SJCRH30 (cell line): Measurements from ENCODE around the gene ATP9B. TPM values are rescaled to one million over a fixed set of nuclear protein-coding genes. Genes with fewer than 3 reads are reported as not detected.

ENCODE experiments used
- DNase-seq, 2 experiments: peaks; one replicate each; pipeline ENCODE4 v3.0.0-alpha.2; 2015 to 2020
- H3K27ac ChIP-seq: fragments of 250-450 bp; sonication (Bioruptor Pico); 2 replicates; pipeline ENCODE4 v1.5.1; 2020; ENCODE audit warnings: mild to moderate bottlenecking, moderate library complexity
- H3K27me3 ChIP-seq: fragments of 250-450 bp; sonication (Bioruptor Pico); 2 replicates; pipeline ENCODE4 v1.5.1; 2020; ENCODE audit warnings: mild to moderate bottlenecking, moderate library complexity
- H3K36me3 ChIP-seq: fragments of 250-450 bp; sonication (Bioruptor Pico); 2 replicates; pipeline ENCODE4 v1.5.1; 2020; ENCODE audit warnings: mild to moderate bottlenecking, moderate library complexity
- H3K4me1 ChIP-seq: fragments of 250-450 bp; sonication (Bioruptor Pico); 2 replicates; pipeline ENCODE4 v1.5.1; 2020; ENCODE audit warnings: mild to moderate bottlenecking, moderate library complexity
- H3K4me3 ChIP-seq: fragments of 250-450 bp; sonication (Bioruptor Pico); 2 replicates; pipeline ENCODE4 v1.5.1; 2020; ENCODE audit warnings: mild to moderate bottlenecking, moderate library complexity
- H3K9me3 ChIP-seq: fragments of 250-450 bp; sonication (Bioruptor Pico); replicated peaks from 2 replicates; pipeline ENCODE4 v1.5.1; 2020; ENCODE audit warnings: mild to moderate bottlenecking, moderate library complexity
- total RNA-seq: library from RNA; depleted of rRNA; stranded (reverse); fragments of >200 nt; shearing (Covaris generic); gene quantifications from 2 replicates; pipeline ENCODE4 v1.2.3, GENCODE V29; 2014

Gene ATP9B
- total RNA-seq, 1 experiment from 2014 or later = 10.0 TPM

DNA sequence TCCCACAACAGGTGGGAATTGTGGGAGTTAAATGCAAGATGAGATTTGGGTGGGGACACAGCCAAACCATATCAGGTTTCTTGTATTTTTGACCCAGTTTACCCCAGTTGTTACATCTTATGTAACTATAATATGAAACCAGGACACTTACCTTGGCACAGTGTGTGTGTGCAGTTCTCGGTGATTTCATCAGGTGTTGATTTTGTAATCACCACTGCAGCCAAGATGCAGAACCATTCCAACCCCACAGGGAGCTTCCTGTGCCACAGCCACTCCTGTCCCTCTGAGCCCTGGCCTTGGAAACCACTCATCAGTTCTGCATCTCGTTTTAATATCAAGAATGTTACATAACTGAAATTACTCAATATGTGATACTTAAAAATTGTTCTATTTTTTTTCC, 31.8 kb downstream of the ATP9B start:
- H3K27me3 ChIP-seq = no peaks in the 10 kb centered on the region
- no peaks in the 10 kb centered on the region for H3K36me3 ChIP-seq
- H3K4me3 ChIP-seq = no peak overlapping the region
- DNase-seq = no peak
- H3K27ac ChIP-seq = no peak overlapping the region
- no peaks in the 10 kb centered on the region for H3K4me1 ChIP-seq
- H3K9me3 ChIP-seq = no peaks in the 10 kb centered on the region

GRCh38 chr18:79102886-79103285, 33.7 kb downstream of the ATP9B start:
- Histone ChIP-seq H3K4me1 (no peaks in the 10 kb centered on the region), H3K4me3 (no peak overlapping the region), H3K36me3 (no peaks in the 10 kb centered on the region), H3K9me3 (no peaks in the 10 kb centered on the region), H3K27ac (no peak overlapping the region), H3K27me3 (no peaks in the 10 kb centered on the region)
- no peak for DNase-seq

DNA sequence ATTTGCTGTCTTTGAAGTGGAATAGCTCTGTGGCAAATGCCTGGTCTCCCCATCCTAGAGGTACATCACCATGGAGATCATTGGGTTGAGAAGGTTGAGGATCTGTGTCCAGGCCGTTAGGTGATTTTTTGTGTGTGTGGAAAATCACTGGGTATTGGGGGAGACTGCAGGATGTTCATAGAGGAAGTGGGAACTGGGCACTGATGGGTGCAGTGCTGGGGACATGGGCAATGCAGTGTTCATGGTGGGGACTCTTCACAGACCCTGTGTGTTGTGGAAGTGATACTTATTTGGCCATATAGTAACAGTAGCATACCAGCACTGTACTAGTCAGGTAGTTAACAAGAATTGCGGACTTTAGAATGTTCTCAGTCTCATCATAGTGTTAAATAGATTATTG, 34.9 kb downstream of the ATP9B start:
- H3K27me3 ChIP-seq = no peaks in the 10 kb centered on the region
- no peak overlapping the region for H3K27ac ChIP-seq
- DNase-seq = no peak

DNA sequence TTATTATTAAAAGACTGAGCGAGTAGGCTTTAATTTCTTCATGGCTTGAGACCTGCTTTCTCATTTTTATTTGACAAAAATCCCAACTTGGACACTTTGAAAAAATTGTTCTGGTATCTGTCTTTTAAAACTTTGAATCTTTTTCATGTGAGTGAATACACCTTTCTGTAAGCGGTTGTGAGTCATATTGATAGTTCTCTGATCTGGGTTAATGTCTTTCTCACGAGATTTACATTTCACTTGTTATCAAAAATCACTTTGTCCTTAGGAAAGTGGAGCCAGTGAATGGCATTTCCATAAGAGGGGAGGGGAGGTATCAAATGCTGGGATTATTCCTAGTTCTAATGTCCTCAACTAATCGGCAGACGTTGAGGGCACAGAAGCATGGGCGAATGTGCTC, 36.3 kb downstream of the ATP9B start:
- DNase-seq = no peak
- no peaks in the 10 kb centered on the region for H3K9me3 ChIP-seq
- H3K36me3 ChIP-seq = no peaks in the 10 kb centered on the region
- H3K4me3 ChIP-seq = no peak overlapping the region
- no peaks in the 10 kb centered on the region for H3K27me3 ChIP-seq
- no peak overlapping the region for H3K27ac ChIP-seq
- H3K4me1 ChIP-seq = no peaks in the 10 kb centered on the region

More for the DNA sequence above, 34.9 kb downstream of the ATP9B start:
- H3K9me3 ChIP-seq = no peaks in the 10 kb centered on the region
- no peaks in the 10 kb centered on the region for H3K36me3 ChIP-seq
- no peak overlapping the region for H3K4me3 ChIP-seq
- no peaks in the 10 kb centered on the region for H3K4me1 ChIP-seq

DNA sequence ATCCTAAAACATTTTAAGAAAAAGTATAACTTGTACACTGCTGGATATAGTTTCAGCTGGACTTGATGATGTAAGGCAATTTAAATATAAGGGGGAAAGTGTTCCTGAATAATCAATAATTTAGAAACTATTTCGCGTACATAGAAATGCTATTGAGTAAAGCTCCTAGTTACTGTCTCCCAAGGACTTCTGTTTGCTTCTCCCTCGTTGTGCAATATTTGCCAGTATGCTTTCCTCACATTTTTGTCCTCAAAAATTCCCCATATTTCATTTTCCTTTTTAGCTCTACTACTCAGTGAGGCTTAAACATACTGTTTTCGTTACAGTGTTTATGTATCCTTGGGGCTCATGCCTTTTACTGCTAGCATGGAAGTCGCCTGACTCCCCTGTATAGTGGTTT, 36.9 kb downstream of the ATP9B start:
- H3K27me3 ChIP-seq = no peaks in the 10 kb centered on the region
- H3K4me3 ChIP-seq = no peak overlapping the region
- no peak for DNase-seq
- no peaks in the 10 kb centered on the region for H3K9me3 ChIP-seq
- H3K36me3 ChIP-seq = no peaks in the 10 kb centered on the region
- no peaks in the 10 kb centered on the region for H3K4me1 ChIP-seq
- no peak overlapping the region for H3K27ac ChIP-seq

DNA sequence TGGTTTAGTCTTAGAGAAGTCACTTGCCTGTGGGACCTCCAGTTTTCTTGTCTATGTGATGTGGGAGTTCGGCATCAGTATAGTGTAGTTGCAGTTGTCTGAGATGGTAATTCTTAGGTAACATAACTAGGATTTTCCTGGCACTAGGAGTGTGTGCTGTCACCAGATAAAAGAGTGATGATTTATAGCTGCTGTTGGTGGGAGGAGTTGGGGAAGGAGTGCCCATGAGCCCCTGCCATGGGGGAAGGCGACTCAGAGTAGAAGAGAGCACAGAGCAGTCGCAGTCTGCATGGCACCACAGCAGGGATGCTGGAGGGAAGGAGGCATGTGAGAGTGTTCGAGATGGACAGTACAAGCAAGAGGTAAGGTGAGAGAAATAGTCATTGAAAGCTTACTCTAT, 38.7 kb downstream of the ATP9B start:
- Histone ChIP-seq H3K27me3 (no peaks in the 10 kb centered on the region), H3K27ac (no peak overlapping the region), H3K4me3 (no peak overlapping the region), H3K4me1 (no peaks in the 10 kb centered on the region), H3K9me3 (no peaks in the 10 kb centered on the region), H3K36me3 (no peaks in the 10 kb centered on the region)
- no peak for DNase-seq

DNA sequence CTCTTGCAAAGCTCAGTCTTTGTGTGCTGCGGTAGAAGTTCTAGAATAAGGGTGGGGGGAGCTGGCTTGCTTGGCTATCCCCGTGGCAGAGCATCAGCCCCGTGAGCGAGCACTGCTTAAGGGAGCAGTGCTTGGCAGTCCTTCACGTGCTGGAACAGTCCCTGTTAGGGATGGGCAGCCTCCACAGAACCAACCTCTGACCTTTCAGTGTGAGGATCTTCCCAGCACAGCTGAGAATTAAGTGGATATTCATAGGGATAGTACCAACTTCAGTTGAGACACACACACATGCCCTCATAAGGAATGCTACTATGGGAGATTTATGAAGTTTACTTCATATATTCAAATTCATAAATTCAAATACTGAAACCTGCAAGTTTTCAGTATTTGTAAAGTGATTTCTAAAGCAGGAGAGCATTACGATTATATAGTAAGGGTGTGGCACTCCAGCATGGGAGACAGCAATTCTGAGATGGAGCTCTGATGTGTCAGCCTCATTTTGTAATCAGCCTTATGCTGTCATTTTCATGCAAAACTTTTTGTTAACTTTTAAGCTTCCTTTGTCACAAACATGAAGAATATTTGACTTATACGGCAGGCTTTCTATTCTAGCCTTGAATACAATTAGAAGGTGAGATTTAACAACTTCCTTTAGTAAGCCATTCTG, 39.5 kb downstream of the ATP9B start:
- Histone ChIP-seq H3K9me3 (no peaks in the 10 kb centered on the region), H3K27me3 (no peaks in the 10 kb centered on the region), H3K27ac (no peak overlapping the region), H3K4me3 (no peak overlapping the region), H3K4me1 (no peaks in the 10 kb centered on the region), H3K36me3 (no peaks in the 10 kb centered on the region)
- no peak for DNase-seq

DNA sequence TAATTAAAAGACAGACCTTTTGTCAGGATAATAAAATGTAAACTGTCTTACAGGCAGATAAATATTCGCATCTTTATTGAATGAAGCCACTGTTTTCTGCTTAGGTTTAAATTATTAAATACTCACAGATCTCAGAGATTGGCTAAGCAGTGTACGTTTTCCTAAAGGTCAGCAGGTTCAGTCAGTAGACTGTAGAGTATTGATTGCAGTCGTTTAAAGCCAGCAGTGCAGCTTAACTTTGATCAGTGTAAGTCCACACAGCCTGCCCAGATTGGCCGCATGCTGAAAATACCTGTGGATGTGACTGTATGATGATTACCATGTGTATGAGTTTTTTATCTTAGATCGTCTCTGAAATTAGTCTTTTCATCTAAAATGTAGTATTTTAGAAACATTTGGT, 42.3 kb downstream of the ATP9B start:
- Histone ChIP-seq H3K27me3 (no peaks in the 10 kb centered on the region), H3K36me3 (no peaks in the 10 kb centered on the region), H3K4me3 (no peak overlapping the region), H3K4me1 (no peaks in the 10 kb centered on the region), H3K27ac (no peak overlapping the region), H3K9me3 (no peaks in the 10 kb centered on the region)
- no peak for DNase-seq

DNA sequence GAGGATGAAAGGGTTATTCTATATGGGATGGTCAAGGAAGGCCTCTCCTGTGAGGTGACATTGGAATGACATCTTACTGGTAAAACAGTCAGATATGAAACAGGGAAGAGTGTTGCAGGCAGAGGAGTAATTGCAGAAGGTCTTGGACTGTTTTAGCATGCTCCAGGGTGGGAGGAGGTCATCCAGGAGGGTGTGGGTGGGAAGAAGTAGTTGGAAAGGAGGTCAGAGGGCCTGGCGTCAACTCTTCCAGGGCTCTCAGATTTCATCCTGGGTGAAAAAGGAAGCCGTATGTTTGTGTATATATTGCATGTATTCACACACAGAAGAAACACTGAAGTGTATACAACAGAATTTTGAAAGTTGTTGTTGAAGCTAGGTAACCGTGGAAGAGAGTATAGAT, 48.2 kb downstream of the ATP9B start:
- Histone ChIP-seq H3K4me1 (no peaks in the 10 kb centered on the region), H3K4me3 (no peak overlapping the region), H3K9me3 (no peaks in the 10 kb centered on the region), H3K36me3 (no peaks in the 10 kb centered on the region), H3K27me3 (no peaks in the 10 kb centered on the region), H3K27ac (no peak overlapping the region)
- no peak for DNase-seq

DNA sequence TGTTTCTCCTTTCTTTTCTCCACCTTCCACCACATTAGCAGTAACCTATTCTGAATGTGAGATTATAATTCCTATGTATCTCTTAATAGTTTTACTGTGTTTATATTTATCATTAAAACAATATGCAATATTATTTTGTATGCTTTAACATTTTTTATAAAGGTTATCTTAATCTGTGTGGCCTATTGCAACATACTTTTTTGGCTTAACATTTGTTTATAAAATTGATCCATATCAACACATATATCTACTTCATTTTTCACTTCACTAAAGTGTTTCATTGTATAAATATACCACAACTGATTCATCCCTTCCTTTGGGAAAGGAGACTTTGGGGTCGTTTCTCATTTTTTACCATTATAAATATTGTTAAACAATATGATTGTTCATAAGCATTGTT, 48.6 kb downstream of the ATP9B start:
- Histone ChIP-seq H3K4me3 (no peak overlapping the region), H3K9me3 (no peaks in the 10 kb centered on the region), H3K27ac (no peak overlapping the region), H3K4me1 (no peaks in the 10 kb centered on the region), H3K27me3 (no peaks in the 10 kb centered on the region), H3K36me3 (no peaks in the 10 kb centered on the region)
- no peak for DNase-seq

GRCh38 chr18:79118797-79119196, 49.6 kb downstream of the ATP9B start:
- H3K4me3 ChIP-seq = no peak overlapping the region
- no peaks in the 10 kb centered on the region for H3K9me3 ChIP-seq
- no peaks in the 10 kb centered on the region for H3K36me3 ChIP-seq
- H3K4me1 ChIP-seq = no peaks in the 10 kb centered on the region
- H3K27me3 ChIP-seq = no peaks in the 10 kb centered on the region
- H3K27ac ChIP-seq = no peak overlapping the region
- DNase-seq = no peak

GRCh38 chr18:79121746-79122474, 52.7 kb downstream of the ATP9B start:
- no peaks in the 10 kb centered on the region for H3K9me3 ChIP-seq
- H3K27me3 ChIP-seq = no peaks in the 10 kb centered on the region
- no peak overlapping the region for H3K4me3 ChIP-seq
- no peak for DNase-seq
- no peak overlapping the region for H3K27ac ChIP-seq
- H3K4me1 ChIP-seq = no peaks in the 10 kb centered on the region
- H3K36me3 ChIP-seq = no peaks in the 10 kb centered on the region

- Histone ChIP-seq H3K4me3 (no peak overlapping the region), H3K4me1 (no peaks in the 10 kb centered on the region), H3K27me3 (no peaks in the 10 kb centered on the region), H3K36me3 (no peaks in the 10 kb centered on the region), H3K27ac (no peak overlapping the region), H3K9me3 (no peaks in the 10 kb centered on the region)
- DNase-seq = no peak
Measured at GRCh38 chr18:79123948-79124347, 54.8 kb downstream of the ATP9B start.

DNA sequence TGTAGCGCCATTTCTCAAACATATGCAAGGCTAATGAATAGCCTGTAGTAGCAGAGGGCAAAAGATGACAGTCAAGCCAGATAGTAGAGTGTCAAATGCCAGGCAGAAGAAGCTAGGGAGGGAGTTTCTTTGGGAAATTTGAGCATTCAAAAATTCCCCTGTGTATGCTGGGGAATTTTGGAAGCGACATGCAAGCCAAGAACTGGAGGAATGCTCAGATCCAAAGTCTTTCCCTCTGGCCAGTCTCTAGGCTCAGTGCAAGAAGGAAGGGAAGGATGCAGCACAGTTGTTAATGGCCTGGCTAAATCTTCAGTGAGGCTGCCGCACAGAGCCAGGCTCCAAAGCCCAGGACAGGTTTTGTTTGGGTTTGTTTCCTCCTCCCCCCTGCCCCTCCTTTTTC, 59.9 kb downstream of the ATP9B start:
- H3K27ac ChIP-seq = no peak overlapping the region
- DNase-seq = no peak

GRCh38 chr18:79133724-79134123, 64.5 kb downstream of the ATP9B start:
- Histone ChIP-seq H3K4me3 (no peak overlapping the region), H3K27me3 (no peaks in the 10 kb centered on the region), H3K9me3 (no peaks in the 10 kb centered on the region), H3K36me3 (no peaks in the 10 kb centered on the region), H3K4me1 (no peaks in the 10 kb centered on the region), H3K27ac (no peak overlapping the region)
- DNase-seq = no peak

More for the DNA sequence above, 59.9 kb downstream of the ATP9B start:
- Histone ChIP-seq H3K4me3 (no peak overlapping the region), H3K36me3 (no peaks in the 10 kb centered on the region), H3K9me3 (no peaks in the 10 kb centered on the region), H3K27me3 (no peaks in the 10 kb centered on the region), H3K4me1 (no peaks in the 10 kb centered on the region)

DNA sequence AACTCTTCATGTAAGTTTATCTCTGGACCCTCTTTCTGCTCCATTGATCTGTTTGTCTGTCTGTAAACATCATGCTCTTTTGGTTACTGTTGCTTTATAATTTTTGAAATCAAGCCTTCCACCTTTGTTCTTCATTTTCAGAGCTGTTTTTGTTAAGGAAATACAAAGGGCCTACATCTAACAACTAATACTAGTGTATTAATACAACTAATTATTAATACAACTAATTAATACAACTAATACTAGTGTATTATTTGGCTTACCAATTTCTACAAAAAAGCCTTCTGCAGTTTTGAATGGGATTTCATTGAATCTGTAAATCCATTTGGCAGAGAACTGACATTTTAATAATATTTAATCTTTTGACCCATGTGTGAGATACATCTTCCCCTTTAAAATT, 66.7 kb downstream of the ATP9B start:
- Histone ChIP-seq H3K27me3 (no peaks in the 10 kb centered on the region), H3K4me3 (no peak overlapping the region), H3K4me1 (no peaks in the 10 kb centered on the region), H3K9me3 (no peaks in the 10 kb centered on the region), H3K36me3 (no peaks in the 10 kb centered on the region), H3K27ac (no peak overlapping the region)
- no peak for DNase-seq
